Hypothalamus (tissue), 51 donors: ENCODE data around the gene ATP6V0E2.
"Not testable (repeated sequence)": the region's sequence is repeated elsewhere in the genome, so short reads cannot be mapped to it uniquely, and the experiment has no call there.

ENCODE experiments used
- DNase-seq, 51 donors: peaks; one replicate each; lab custom pipeline; 2025; lab: John Stamatoyannopoulos, UW

Gene ATP6V0E2

GRCh38 chr7:149907776-149908376 lies 34.1 kb downstream of the ATP6V0E2 start:
- peak in 3 of 51 donors; percentile 4 to 20 (median 6) for DNase-seq

- not testable (repeated sequence) for DNase-seq
Observed at GRCh38 chr7:149910219-149910618, 36.5 kb downstream of the ATP6V0E2 start.

- not testable (repeated sequence) for DNase-seq
Observed at GRCh38 chr7:149912126-149912525, 38.4 kb downstream of the ATP6V0E2 start.

- not testable (repeated sequence) for DNase-seq
Observed at GRCh38 chr7:149926414-149926813, 52.6 kb downstream of the ATP6V0E2 start.
